GM18508 (cell line): Measurements from ENCODE around the gene MSI2.

Source experiments
- ATAC-seq: cut with Tn5 transposase; IDR thresholded peaks from one replicate; pipeline ENCODE4 v1.9.1; 2021; ENCODE audit warnings: moderate number of reproducible peaks; ENCODE audit not compliant: insufficient read depth, unreplicated experiment

The MSI2 gene

DNA sequence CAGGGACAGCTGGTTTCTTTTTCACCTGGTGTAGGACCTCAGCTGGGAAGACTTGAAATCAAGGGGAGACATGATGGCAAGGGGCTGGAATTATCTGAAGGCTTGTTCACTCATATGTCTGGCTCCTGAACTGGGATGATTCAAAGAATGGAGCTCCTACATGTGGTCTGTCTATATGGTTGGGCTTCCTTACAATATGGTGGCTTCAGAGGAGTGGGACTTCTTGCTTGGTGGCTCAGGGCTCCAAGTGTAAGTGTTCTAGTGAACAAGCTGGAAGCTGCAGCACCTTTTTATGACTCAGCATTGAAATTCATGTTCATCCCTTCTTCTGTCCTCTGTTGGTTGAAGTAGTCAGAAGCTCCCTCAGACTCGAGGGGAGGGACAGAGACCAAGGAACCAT, 127.9 kb downstream of the MSI2 start:
- ATAC-seq = no peak

DNA sequence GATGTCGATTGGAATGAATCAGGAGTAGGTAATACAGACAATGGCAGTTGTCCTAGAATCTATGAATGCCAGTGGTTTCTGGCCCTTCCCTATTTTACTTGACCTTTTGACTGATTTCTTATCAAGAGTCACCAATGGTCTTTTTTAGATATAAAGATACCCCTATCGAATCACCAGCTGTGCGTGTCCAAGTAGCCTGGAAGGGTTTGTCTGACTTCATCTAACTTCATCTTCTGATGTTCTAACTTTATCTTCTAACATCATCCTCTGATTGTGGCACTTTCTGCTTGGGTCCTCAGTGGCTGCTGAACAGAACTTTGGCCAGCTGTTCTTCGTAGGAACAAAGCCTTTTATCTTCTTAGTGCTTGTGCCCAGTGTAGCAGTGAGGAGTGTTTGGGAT, 129.7 kb downstream of the MSI2 start:
- no peak for ATAC-seq

DNA sequence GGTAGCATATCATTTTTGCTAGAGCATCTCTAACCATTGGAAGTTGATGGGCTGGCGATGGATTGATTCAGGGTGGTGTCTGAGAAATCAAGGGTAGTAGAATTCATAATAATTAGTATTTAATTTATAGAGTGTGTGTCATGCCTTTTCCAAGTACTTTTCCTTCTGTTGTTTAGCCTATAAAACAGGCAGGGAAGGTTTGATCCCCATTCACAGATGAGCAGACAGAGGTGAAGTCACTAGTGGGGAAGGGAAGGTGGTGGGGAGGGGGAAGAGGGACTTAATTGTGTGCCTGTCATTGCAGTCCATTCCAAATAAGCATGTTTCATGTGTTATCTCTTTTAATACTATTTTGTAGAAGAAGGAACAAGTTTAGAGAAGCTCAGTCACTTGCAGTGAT, 131.3 kb downstream of the MSI2 start:
- ATAC-seq = no peak

DNA sequence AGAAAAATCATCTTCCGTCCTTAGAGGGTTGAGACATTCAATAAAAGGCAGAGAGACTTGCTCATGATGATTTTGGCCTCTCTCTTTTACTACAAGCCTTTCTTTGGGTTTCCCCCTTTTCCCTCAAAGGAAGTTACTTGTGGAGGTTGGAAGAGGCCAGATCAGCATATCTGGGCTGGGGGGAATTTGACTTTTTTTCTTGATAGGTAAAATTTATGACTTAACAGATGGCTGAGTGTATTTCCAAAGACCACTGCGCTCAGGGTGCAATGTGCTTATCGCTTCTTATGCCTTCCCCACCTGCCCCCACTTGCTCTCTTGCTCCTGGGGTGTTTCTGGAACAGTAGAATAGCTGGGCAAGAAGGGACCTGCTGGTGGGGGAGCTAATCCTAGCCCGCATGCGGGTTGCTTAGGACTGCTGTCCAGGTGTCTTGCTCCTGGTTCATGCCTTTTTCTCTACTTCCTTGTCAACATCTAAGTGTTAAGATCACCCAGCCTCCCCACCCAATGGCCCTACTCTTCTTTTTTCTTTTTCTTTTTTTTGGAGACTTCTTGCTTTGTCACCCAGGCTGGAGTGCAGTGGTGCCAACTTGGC, 131.9 kb downstream of the MSI2 start:
- no peak for ATAC-seq

DNA sequence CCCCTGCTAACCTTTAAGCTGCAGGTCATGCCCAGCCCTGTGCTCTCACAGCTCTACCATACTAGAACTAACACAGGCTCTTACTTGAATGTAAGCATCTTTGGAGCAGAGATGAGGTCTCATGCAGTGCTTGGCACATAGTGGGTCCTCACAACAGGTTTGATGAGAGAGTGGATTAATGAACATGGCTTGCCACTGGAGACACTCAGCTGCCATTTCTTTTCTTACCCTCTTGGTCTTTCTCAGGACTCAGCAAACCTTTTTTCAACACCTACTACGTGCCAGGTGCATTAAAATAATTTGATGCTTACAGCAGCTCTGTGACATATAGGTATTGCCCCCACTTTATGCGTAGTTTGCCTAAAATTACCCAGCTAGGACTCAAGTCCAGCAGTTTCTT, 133.2 kb downstream of the MSI2 start:
- ATAC-seq = no peak

DNA sequence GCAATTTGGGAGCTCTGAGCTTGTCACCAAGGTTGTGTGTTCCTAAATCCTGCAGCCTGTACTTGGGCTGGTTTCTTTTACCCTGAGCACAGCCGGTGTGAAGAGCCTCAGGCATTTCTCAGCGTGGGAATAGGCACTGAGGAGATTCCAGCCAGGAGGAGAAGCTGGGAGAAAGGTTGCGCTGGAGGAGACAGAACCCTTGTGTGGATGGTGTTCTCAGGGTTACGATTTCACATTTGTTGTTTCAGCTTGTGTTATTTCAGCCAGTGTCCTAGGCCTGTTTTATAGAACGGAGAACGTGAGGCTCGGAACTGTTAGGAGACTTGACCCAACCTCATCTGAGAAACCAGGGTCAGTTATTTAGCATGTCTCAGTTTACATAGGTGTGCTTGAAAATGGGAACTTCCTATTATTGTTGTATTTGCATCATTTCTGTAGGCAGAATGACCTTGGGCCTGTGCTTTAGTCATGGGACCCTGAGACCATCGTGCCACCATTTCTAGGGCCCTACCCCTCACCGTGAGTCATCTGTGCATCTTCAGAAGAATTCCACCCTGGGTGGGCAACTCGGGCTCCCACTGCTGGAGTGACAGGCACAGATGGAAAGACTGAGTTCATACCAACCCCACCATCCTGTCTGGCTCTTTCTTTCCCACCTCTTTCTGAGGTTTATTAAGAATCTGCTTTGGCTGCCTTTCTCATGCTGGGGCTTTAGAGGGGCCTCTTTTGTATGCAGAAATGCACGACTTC, 134.9 kb downstream of the MSI2 start:
- no peak for ATAC-seq

DNA sequence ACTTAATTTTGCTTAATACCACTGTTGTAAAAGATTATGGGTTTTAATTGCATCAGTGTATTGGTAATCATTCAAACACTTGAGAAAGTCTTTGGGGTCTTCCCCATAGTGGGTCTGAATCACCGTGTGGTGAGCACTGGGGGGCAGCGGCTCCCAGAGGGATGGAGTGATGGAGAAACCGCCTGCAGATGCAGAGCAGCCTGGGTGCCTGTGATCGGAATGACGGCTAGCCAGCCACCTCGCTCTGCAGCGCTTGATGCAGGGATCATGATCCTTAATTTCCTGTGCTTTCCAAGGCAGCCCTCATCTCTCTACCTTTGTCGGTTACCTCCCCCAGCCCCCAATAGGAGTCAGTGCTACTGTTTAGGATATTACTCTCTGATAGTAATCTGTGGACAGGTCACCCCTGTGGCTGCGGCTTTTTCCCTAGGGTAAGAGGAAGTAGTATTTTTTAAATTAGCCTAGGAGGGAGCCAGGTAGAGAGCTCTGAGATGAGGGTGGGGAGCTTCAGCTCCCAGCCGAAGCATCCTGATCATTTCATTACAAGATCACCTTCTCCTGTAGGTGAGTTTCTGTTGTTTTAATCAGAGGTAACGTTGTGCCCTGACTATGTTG, 135.6 kb downstream of the MSI2 start:
- ATAC-seq = no peak

DNA sequence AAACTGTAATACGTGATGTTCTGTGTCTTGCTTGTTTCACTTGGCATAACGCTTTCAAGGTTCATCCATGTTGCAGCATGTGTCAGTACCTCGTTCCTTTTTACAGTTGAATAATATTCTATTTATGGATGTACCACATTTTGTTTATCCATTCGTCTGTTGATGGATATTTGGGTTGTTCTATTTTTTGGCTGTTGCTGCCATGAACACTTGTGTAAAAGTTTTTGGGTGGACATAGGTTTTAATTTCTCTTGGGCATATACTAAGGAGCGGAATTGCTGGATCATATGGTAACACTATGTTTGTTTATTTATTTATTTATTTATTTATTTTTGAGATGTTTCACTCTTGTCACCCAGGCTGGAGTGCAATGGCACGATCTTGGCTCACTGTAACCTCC, 137.0 kb downstream of the MSI2 start:
- ATAC-seq = no peak

DNA sequence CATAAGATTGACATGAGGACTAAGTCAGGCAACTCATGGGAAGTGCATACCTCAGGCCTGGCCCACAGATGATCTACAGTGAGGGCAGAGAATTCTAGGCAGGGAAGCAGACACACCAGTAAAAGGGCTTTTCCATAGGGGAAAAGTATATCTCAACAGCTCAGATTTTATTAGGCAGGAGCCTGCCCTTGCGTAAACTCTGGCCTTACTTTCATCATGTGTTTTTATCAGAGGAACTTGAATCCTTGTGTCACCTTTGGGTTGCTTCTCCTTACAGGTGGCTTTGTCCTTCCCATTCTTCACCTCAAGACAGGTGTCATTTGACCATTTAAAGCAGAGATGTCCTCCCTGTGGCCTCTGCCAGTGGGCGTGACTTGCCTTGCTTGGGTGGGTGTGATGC, 138.1 kb downstream of the MSI2 start:
- no peak for ATAC-seq

DNA sequence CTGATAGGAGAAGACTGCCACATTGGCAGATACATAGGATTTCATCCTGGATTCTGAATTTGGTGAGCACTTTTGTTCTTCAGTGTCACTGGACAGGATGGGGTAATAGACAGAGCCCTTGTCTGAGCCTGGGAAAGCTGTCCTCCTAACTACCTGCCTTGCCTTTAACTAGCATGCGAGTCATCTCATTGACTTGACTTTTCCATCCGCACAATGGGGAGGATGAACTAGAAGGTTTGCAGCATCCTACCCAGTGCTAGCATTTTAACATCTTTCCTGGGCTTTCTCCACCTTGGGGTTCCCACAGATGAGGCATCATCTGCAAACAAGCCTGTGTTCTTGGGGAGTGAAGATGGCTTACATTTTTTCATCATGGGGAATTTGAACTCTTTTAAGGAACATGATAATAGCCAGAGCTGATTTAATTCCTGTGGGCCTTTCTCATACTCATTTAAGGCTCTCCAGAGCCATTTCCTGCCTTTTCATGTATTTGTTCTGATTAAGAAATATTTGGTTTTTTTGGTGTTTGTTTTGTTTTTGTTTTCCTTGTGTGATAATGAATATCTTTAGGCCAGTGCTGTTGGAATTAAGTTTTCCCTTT, 139.5 kb downstream of the MSI2 start:
- ATAC-seq = no peak

DNA sequence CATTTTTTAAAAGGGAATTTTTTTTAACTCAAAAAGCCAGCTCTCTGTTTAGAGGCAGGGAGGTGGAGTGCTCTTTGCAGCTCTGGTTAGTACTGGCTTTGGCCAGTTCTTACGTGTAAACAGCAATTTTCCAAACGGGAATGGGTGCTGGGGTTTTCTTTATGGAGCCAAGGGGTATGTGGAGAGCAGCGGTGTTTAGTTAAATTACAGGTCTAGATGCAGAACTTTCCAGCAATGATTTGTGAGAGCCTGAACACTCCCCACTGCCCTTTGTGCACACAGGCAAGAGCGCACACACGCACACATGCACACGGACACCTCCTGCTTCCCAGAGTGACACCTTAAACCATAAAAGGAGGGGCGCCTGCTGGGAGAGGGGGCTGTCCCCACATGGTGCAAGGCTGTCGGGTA, 140.2 kb downstream of the MSI2 start:
- no peak for ATAC-seq

DNA sequence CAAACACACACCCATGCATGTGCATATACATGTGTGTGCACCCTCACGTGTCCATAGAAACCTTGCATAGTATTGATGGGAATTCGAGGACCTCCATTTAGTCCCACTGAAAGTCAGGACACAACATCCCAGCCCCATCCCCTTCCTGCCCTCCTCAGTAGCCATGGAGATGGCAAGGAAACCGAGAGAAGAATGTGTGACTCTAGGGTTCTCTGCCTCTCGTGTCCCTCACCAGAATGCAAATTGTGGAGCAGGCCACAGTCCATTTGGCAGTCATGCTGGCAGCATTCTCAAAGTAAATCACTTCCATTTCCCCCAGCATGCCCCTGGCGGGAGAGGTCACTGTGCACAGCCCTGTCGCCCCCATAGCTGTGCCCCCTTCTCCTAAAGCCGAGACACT, 141.1 kb downstream of the MSI2 start:
- no peak for ATAC-seq

DNA sequence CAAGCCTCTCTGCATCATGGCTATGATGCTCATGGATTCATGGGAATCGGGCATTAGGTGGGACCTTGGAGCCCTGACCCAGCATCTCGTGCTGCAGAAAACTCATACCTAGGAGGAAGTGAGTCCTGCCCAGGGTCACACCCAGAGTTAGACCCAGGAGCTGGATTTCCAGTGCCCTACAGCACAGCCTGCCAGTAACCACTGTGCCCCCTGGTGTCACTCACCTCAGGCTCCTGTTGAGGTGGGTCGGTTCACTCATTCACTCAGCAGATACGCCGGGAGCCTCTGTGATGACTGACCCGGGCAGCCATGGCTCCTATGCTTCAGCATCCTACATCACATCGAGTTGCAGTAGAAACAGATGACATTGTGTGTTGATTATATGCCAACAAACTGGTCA, 143.4 kb downstream of the MSI2 start:
- ATAC-seq = no peak

DNA sequence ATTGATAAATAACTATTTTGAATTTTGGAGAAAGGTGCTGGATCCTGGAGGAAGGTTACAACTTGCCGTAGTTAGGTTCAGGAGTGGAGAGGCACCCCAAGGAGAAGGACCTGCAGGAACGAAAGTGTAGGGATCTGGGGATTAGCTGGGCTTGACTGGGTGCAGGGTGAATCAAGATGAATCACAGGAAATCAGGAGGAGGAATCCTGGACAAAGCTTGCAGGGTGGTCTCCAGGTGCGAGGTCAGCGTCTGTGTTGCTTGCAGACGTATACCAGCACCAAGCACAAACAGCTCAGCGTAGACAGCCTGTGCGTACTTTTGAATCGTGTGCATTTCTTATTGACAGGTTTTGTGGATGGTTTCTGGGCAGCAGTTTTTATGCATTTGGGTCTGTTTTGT, 144.3 kb downstream of the MSI2 start:
- ATAC-seq = no peak

DNA sequence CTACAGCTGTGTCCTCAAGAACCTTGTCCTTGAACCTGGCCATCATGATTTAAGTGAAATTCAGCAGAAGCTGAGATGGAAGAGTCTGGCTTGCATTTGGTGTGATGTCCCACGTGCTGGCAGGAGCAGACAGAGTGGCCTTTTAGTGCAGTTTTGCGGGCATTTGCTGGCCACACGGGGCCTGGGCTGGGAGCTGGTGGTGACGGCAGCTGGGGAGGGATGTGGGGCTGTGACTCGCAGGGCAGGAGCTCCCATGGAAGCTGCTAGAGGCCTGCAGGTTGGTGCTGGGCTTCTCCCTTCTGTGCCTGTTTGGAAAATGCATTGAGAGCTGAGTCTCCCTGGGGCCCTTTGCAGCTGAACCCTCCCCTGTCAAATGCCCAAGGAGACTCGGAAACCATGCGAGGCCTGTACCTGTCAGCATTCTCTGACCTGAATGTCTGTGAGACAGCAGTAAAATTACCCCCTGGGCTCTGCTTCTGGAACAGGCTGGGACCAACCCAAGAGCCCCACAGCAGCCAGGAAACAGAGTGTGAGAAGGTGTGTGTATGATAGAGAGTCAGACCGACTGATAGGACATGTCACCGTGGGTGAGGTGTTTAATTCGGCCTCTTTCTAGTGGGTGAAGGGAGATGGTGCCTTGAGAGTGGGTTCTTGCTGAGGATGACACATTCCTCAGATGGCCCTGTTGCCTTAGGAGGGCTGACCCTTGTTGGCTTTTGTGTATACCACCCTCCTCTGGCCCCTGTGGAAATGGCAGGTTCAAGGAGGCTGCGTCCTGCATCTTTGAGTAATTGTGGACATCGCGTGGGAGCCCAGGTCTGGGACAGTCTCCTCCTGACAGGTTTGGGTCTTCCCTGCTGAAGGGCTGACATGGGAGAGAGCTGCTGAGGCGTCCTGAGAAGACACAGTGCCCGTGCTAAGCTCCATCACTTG, 145.5 kb downstream of the MSI2 start:
- no peak for ATAC-seq

DNA sequence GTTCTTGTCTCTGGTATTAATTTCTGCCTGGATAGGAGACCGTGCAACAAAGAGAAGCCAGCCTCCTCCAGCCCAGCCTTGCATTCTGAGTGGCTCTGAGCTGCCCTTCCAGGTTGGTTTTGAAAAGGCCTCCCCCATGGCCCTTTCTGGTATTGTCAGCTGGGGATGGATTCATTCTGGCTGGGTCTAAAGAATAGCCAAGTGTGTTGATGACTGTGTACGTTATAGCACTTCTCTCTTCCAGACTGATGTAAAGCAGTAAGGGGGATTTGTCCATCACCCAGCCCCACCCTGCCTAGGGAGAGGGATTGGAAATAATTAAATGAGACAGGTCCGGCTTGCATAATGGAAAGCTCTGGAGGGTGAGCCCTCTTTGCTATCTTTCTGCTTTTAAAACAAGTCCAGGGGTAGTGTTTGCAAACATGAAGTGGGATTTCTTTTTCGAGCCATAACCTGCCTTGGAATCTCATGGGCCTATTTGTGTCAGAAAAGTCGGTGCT, 146.4 kb downstream of the MSI2 start:
- ATAC-seq = no peak

DNA sequence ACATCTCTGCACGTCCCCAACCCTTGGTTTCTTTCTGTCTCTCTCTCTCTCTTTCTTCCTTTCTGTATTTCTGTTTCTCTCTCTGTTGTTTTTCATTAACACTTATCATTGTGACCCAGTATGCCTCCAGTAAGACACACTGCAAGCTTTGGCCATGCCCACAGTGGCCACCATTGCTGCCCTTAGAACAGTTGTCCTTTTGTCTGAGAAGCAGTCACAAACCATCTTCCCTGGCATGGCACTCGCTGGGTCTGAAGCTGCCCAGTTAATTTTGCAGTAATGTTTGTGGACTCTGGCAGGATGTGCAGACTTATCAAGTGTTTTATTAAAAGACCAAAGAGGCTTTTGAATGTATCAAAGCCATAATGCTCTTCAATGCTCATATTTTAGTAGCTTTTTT, 146.9 kb downstream of the MSI2 start:
- ATAC-seq = no peak

DNA sequence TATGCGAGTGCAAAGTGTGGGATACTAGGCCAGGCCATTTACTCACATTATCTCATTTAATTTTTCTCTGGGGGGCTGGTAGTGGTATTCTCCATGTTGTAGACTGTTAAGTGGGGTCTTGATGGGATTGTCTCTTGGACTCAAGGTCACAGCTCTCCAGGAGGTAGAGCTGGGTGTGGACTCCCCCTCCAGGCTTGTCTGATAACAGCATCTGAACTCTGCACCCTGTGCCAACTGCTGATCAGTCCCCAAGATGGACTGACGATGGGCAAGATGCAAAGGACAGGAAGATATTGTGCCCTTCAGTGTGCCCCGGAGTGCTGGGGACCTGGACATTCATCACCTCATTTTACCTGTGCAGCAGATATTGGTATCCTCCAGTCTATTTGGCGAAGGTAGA, 147.8 kb downstream of the MSI2 start:
- no peak for ATAC-seq

DNA sequence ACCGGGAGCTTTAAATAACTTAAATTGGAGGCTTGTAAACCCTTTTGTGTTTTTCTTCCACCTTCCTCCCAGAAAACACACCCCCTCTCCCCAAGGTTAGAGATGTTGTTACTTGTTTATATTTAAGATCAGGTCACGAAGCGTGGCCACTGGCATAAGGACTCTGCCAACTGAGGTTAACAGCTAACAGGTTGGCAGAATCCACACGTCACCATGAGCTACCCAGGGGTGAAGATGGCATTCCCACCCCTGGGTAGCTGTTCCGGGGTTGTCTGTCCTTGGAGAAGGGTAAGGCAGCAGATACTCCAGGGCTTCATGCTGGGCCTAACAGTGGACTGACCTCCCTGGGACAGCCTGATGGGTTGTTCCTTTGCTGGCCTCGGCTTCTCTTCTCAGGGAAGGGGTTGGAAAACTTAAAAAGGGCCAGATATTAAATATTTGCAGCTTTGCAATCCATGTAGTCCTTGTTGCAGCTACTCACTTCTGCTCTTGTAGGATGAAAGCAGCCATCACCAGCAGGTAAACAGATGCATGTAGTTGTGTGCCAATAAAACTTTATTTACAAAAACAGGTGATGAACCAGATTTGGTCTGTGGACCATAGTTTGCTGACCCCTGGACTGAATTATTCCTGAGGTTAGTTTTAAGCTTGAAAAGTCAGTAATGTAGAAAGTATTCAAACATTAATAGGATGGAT, 148.6 kb downstream of the MSI2 start:
- no peak for ATAC-seq
